OCI-LY1 (cell line): Measurements from ENCODE around the gene SLC15A5.

ENCODE experiments used
- CTCF ChIP-seq: fragments of 200-600 bp; sonication (generic), shearing (Covaris generic); IDR thresholded peaks from 2 replicates; pipeline ENCODE4 v1.5.1; 2017; ENCODE audit warnings: mild to moderate bottlenecking, antibody characterized with exemption, low read length, moderate library complexity, mixed read lengths
- EZH2 ChIP-seq: fragments of 200-600 bp; sonication (generic), shearing (Covaris generic); IDR thresholded peaks from 2 replicates; pipeline ENCODE4 v1.8.0; 2017; ENCODE audit warnings: borderline replicate concordance, mixed run types, mild to moderate bottlenecking, antibody characterized with exemption, low read length, moderate library complexity, mixed read lengths

GRCh38 chr12:16325426-16325825, 47.9 kb upstream of the SLC15A5 start:
- TF ChIP-seq CTCF (no peak), EZH2 (no peak)
